ENCODE data around the gene SMYD3.

The SMYD3 gene

GRCh38 chr1:246041360-246041759, 465.7 kb downstream of the SMYD3 start:
- H3K4me3 ChIP-seq (ENCODE audit: control insufficient read depth, low read depth, low read length) = no peak overlapping the region
- no peak for TF ChIP-seq CTCF (IDR thresholded peaks at IDR 0.05; ENCODE audit: control insufficient read depth, insufficient read depth, low read depth, low read length, missing control alignments)
- DNase-seq (ENCODE audit: low read depth) = no peak

GRCh38 chr1:246040200-246040890, 466.7 kb downstream of the SMYD3 start:
- no peak for DNase-seq (ENCODE audit: low read depth)
- TF ChIP-seq CTCF (IDR thresholded peaks at IDR 0.05; ENCODE audit: control insufficient read depth, insufficient read depth, low read depth, low read length, missing control alignments) = no peak
- H3K4me3 ChIP-seq (ENCODE audit: control insufficient read depth, low read depth, low read length) = no peak overlapping the region

- no peak for TF ChIP-seq CTCF (IDR thresholded peaks at IDR 0.05; ENCODE audit: control insufficient read depth, insufficient read depth, low read depth, low read length, missing control alignments)
- DNase-seq (ENCODE audit: low read depth) = no peak
- H3K4me3 ChIP-seq (ENCODE audit: control insufficient read depth, low read depth, low read length) = no peak overlapping the region
These were observed 467.5 kb downstream of the SMYD3 start for GRCh38 chr1:246039584-246039983.

- DNase-seq (ENCODE audit: low read depth) = no peak
- TF ChIP-seq CTCF (IDR thresholded peaks at IDR 0.05; ENCODE audit: control insufficient read depth, insufficient read depth, low read depth, low read length, missing control alignments) = no peak
- no peak overlapping the region for H3K4me3 ChIP-seq (ENCODE audit: control insufficient read depth, low read depth, low read length)
These were observed 469.2 kb downstream of the SMYD3 start for GRCh38 chr1:246037832-246038231.

GRCh38 chr1:246036175-246036574, 470.9 kb downstream of the SMYD3 start:
- no peak for DNase-seq (ENCODE audit: low read depth)
- no peak for TF ChIP-seq CTCF (IDR thresholded peaks at IDR 0.05; ENCODE audit: control insufficient read depth, insufficient read depth, low read depth, low read length, missing control alignments)
- no peak overlapping the region for H3K4me3 ChIP-seq (ENCODE audit: control insufficient read depth, low read depth, low read length)

- no peak overlapping the region for H3K4me3 ChIP-seq (ENCODE audit: control insufficient read depth, low read depth, low read length)
- no peak for DNase-seq (ENCODE audit: low read depth)
- no peak for TF ChIP-seq CTCF (IDR thresholded peaks at IDR 0.05; ENCODE audit: control insufficient read depth, insufficient read depth, low read depth, low read length, missing control alignments)
These were observed 472.0 kb downstream of the SMYD3 start for GRCh38 chr1:246035060-246035541.
